Activated T-helper 2 cell treated with anti-CD3 and anti-CD28 coated beads, Interferon-gamma antibody, Interleukin-2, Interleukin-4, amounts not matched to agents 10 μg/mL and 5 μg/mL and 100 μg/mL, durations not matched to agents 14 hours and 24 hours and 36 hours (primary cell): Measurements from ENCODE around the gene TLN1. TPM values are rescaled to one million over a fixed set of nuclear protein-coding genes. Genes with fewer than 3 reads are reported as not detected.

ENCODE experiments used
- DNase-seq: peaks from one replicate; pipeline ENCODE4 v3.0.0; 2021; ENCODE audit warnings: low spot score
- H3K27ac Mint-ChIP-seq: one replicate; pipeline ENCODE4 v1.8.0; 2021; ENCODE audit warnings: mixed read lengths
- H3K27me3 Mint-ChIP-seq: one replicate; pipeline ENCODE4 v1.8.0; 2021; ENCODE audit warnings: low read depth, mixed read lengths
- H3K36me3 Mint-ChIP-seq: one replicate; pipeline ENCODE4 v1.8.0; 2021; ENCODE audit warnings: low read depth, mixed read lengths
- H3K4me1 Mint-ChIP-seq: one replicate; pipeline ENCODE4 v1.8.0; 2021; ENCODE audit warnings: low read depth, mixed read lengths
- H3K4me3 Mint-ChIP-seq: one replicate; pipeline ENCODE4 v1.8.0; 2021; ENCODE audit warnings: low read depth, mild to moderate bottlenecking, moderate library complexity, mixed read lengths
- H3K9me3 Mint-ChIP-seq: one replicate; pipeline ENCODE4 v1.8.0; 2021; ENCODE audit warnings: mixed read lengths
- intact Hi-C: fragments of 100-400 bp; cut with micrococcal nuclease; formaldehyde crosslinking; loops from one replicate; pipeline ENCODE4 v1.15.1; 2023
- total RNA-seq: library from RNA; stranded (reverse); gene quantifications from 2 replicates; pipeline ENCODE4 v1.2.3, GENCODE V29; 2022

Gene TLN1
- total RNA-seq, 1 donor from 2014 or later: 253 TPM

DNA sequence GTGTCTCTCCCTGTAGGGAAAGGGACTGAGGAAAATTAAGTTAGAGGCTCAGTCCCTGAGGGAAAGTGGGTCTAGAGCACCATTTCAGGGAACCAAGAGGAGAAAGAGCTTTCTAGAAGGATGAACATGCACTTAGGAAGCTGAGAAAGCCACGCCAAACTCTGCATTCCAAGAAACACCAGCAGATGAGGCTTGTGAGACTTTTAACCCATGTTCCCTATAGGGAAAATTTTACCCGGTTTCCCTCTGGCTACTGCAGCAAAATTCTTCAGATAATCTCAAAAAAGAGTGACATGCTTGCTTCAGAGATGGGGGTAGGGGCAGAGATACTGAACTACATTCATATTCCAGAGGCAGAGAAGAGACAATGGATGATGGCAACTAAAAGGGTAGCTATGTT is 8.6 kb downstream of the TLN1 start:
- Mint-ChIP-seq H3K9me3 (no peaks in the 10 kb centered on the region), H3K27ac (no peak overlapping the region)

DNA sequence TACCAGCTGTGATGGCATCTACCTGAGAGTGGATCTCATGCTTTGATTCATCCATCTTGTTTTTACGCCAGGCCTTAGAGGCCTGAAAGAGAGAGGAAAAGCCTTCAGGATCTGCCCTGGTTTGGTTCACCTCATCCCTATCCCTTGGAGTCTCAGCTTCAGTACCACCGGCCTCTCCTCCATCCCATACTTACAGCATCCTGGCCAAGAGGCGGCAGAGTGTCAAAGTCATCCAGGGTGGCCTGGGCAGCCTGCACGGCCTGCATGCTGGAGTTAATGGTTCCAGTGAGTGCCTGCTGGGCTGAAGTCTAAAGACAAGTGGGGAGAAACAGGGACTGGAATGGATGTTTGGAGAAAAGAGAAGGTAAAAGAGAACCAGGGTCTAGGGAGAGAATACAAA is 12.4 kb downstream of the TLN1 start:
- no peaks in the 10 kb centered on the region for H3K4me1 Mint-ChIP-seq
- H3K4me3 Mint-ChIP-seq: no peak overlapping the region
- DNase-seq: no peak

More for the DNA sequence above, 8.6 kb downstream of the TLN1 start:
- H3K27me3 Mint-ChIP-seq: no peaks in the 10 kb centered on the region
- H3K4me1 Mint-ChIP-seq: peaks cover 4% of the 10 kb centered on the region
- peaks cover 62% of the 10 kb centered on the region for H3K36me3 Mint-ChIP-seq
- DNase-seq: no peak
- no peak overlapping the region for H3K4me3 Mint-ChIP-seq
- intact Hi-C loops: no loop called here

GRCh38 chr9:35718721-35719511 is 13.1 kb downstream of the TLN1 start:
- Mint-ChIP-seq H3K4me1 (no peaks in the 10 kb centered on the region), H3K4me3 (no peak overlapping the region), H3K27me3 (no peaks in the 10 kb centered on the region), H3K9me3 (no peaks in the 10 kb centered on the region), H3K27ac (no peak overlapping the region), H3K36me3 (peaks cover 81% of the 10 kb centered on the region)
- intact Hi-C loops: no loop called here
- DNase-seq: no peak

More for the DNA sequence above, 12.4 kb downstream of the TLN1 start:
- intact Hi-C loops: no loop called here
- Mint-ChIP-seq H3K9me3 (no peaks in the 10 kb centered on the region), H3K36me3 (peaks cover 82% of the 10 kb centered on the region), H3K27me3 (no peaks in the 10 kb centered on the region), H3K27ac (no peak overlapping the region)

GRCh38 chr9:35717132-35717870 is 14.7 kb downstream of the TLN1 start:
- Mint-ChIP-seq H3K36me3 (peaks cover 81% of the 10 kb centered on the region), H3K27me3 (no peaks in the 10 kb centered on the region), H3K4me1 (no peaks in the 10 kb centered on the region), H3K9me3 (no peaks in the 10 kb centered on the region), H3K27ac (no peak overlapping the region), H3K4me3 (no peak overlapping the region)
- DNase-seq: no peak
- intact Hi-C loops: no loop called here

DNA sequence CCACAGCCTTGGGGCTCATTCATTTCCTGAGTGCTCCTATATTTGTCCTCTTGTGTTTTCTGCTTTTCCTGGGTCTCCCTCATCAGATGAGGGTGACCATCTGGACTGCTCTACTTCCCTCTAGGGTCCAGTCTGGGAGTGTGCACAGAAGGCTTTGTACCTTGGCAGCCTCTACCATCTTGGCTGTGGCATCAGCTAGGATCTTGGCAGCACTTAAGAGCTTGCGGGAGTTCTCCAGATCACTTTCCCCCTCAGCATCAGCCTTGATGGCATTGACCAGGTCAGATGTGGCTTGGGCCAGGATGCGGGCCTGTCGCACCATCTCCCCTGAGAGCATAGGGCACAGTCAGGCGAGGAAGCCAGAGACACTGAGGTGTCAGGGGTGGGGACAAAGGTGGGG is 15.8 kb downstream of the TLN1 start:
- H3K27me3 Mint-ChIP-seq: no peaks in the 10 kb centered on the region
- DNase-seq: no peak
- intact Hi-C loops: no loop called here

DNA sequence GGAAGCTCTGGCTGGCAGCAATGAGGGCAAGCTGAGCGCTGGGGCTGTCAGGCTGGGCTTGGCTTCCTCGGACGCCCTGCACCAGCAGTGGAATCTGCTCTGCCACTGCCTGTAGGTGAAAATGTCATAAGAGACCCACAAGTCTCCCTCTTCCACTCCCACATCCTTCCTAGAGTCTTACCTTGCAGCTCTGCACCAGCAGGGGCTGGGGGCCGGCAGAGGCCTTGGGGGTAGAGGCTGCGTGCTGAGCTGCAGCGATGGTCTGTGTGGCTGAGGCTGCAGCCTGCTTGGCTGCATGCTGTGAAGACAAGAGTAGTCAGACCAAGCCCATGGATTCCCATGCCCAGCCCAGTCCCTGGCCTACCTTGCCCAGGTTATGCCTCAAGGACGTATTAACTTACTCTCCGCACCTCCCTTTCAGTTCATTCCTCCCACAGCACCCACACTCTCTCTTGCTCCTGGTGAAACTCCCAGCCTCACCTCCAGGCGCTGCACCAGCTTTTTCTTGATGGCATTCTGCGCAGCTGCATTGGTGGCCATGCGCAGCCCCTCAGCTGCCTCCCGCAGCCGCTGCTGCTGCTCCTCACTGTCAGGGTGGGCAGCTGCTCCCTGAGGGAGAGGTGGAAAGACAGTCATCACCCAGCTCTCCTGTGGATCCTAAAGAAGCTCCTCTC is 17.3 kb downstream of the TLN1 start:
- intact Hi-C loops: no loop called here
- Mint-ChIP-seq H3K27me3 (no peaks in the 10 kb centered on the region), H3K36me3 (peaks cover 90% of the 10 kb centered on the region), H3K9me3 (no peaks in the 10 kb centered on the region), H3K27ac (no peak overlapping the region), H3K4me3 (no peak overlapping the region), H3K4me1 (peaks cover 2% of the 10 kb centered on the region)
- no peak for DNase-seq

More for the DNA sequence above, 15.8 kb downstream of the TLN1 start:
- Mint-ChIP-seq H3K27ac (no peak overlapping the region), H3K4me1 (peaks cover 2% of the 10 kb centered on the region), H3K36me3 (peaks cover 81% of the 10 kb centered on the region), H3K9me3 (no peaks in the 10 kb centered on the region), H3K4me3 (no peak overlapping the region)

DNA sequence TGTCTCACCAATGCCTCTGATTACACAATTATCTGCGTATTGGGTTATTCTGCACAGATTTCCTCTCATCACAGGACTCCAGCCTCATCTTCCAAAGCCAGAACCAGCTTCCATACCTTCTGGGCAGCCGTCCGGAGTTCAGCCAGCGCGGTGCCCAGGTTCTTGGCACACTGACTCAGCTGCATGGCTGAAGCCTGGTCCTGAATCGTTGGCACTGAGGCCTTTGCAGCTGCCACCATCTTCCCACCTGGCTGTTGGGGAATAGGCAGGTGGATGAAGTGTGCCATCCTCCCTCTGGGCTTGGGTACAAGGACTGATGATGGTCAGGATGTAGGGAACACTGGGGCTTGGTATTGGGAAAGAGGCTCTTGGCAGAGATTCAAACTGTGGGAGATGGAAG is 17.9 kb downstream of the TLN1 start:
- Mint-ChIP-seq H3K4me3 (no peak overlapping the region), H3K9me3 (no peaks in the 10 kb centered on the region), H3K4me1 (peaks cover 2% of the 10 kb centered on the region), H3K27ac (no peak overlapping the region), H3K36me3 (peaks cover 87% of the 10 kb centered on the region), H3K27me3 (no peaks in the 10 kb centered on the region)
- DNase-seq: no peak
- intact Hi-C loops: no loop called here

GRCh38 chr9:35713578-35713977 is 18.4 kb downstream of the TLN1 start:
- peaks cover 90% of the 10 kb centered on the region for H3K36me3 Mint-ChIP-seq

DNA sequence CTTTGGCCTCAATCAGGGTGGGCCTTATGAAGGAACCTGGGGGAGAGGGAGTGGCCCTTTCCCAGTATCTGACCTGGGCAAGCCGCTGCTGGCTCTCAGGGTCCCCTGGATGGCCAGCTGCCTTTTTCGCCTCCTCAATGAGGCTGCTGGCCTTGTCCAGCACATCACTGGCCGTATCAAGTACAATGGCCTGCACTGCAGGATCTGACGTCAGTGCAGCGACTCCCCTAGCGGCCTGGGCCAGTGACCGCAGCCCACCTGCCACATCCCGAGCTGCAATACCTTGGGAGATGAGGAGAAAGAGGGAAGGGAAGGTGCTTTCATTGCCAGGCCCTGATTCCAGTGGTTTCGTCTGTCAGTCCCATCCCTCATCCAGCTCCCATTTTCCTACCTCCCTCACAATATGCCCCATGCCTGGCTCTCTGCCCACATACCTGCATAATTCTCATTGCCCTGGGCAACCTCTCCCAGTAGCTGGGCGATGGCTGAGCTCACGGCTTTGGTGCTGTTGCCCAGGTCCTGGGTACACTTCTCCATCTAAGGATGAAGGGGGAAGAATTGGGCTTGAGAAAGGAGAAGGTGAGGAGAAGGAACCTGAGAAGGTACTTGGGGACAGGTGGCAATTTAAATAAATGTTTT is 19.1 kb downstream of the TLN1 start:
- peaks cover 2% of the 10 kb centered on the region for H3K4me1 Mint-ChIP-seq
- no peaks in the 10 kb centered on the region for H3K27me3 Mint-ChIP-seq
- intact Hi-C loops: no loop called here
- no peak overlapping the region for H3K4me3 Mint-ChIP-seq
- H3K36me3 Mint-ChIP-seq: peaks cover 90% of the 10 kb centered on the region
- H3K9me3 Mint-ChIP-seq: no peaks in the 10 kb centered on the region
- DNase-seq: no peak
- H3K27ac Mint-ChIP-seq: no peak overlapping the region

More at GRCh38 chr9:35713578-35713977, 18.4 kb downstream of the TLN1 start:
- Mint-ChIP-seq H3K4me1 (peaks cover 2% of the 10 kb centered on the region), H3K27ac (no peak overlapping the region), H3K9me3 (no peaks in the 10 kb centered on the region), H3K4me3 (no peak overlapping the region), H3K27me3 (no peaks in the 10 kb centered on the region)
- no peak for DNase-seq
- intact Hi-C loops: no loop called here

DNA sequence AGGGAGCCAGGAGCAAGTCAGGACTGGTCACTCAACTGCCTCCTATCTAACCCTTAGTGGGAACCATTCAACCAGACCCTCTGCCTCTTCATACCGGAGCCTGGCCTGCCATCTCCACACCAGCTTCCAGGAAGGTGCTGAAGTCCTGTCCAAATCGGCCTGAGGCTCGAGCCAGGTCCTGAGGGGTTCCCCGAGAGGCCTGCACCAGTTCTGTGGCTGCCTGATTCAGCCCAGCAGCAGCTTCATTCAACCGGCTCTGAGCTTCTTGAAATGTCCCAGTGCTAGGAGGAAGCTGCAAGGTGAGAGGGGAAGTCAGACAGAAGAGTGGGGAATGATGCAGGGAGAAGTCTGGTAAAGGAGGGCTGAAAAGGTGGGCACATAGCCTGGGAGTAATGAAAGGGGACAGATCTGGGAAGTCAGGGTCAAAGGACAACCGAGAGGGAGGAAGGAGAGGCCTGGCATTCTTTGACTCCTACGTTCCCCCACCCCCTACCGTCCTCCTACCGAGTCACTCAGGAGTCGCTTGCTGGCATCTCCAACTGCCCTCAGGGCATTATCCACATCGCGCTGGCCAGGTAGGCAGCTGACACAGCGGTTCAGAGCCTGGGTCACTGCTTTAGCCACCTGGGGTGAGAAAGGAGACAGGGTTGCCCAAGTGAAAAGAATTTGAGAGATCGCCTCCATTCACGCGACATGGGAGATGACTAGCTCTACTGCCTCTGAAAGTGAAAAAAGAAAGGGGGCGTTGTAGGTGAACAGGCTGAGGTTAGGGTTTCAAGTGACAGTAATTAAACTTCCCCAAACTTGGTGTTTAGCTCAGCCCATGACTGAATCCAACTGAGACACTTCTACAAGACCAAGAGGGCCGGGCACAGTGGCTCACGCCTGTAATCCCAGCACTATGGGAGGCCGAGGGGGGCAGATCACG is 20.2 kb downstream of the TLN1 start:
- Mint-ChIP-seq H3K27ac (no peak overlapping the region), H3K36me3 (peaks cover 90% of the 10 kb centered on the region), H3K4me1 (peaks cover 2% of the 10 kb centered on the region), H3K27me3 (no peaks in the 10 kb centered on the region), H3K4me3 (no peak overlapping the region), H3K9me3 (no peaks in the 10 kb centered on the region)
- intact Hi-C loops: no loop called here
- DNase-seq: no peak

DNA sequence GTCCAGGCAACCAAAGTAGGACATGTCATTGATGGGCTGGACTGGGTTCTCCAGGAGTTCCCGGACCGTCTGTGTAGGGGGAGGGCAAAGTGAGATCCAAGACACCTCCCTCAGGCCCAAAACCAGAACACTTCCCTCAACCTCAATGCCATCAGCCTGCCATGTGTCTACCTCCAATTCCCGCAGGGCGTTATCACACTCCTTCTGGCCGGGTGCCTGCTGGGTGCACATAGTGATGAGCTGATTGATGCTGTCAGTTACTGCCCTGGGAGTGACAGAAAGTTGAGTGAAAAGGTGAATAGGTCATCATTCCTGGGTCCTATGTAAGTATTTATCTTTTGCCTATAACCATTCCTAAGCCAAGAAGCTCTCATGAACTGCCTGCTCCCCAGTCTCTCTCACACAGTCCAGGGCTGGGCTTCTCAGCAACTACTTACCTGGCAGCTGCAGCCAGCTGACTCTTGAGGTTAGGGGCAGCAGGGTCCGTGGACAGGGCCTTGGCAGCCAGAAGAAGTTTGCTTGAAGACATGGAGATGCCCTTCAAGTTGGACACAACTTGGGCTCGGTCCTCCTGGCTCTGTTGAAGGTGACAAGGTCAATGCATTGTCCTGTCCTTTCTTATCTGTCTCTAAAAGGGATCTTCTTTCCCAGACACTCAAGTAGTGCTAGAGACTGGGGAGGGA is 21.0 kb downstream of the TLN1 start:
- no peak for DNase-seq
- Mint-ChIP-seq H3K27ac (no peak overlapping the region), H3K4me3 (no peak overlapping the region), H3K4me1 (peaks cover 2% of the 10 kb centered on the region), H3K36me3 (peaks cover 90% of the 10 kb centered on the region), H3K27me3 (no peaks in the 10 kb centered on the region), H3K9me3 (no peaks in the 10 kb centered on the region)
- intact Hi-C loops: no loop called here
